H1 (cell line): ENCODE data around the gene MAPK8. TPM values are rescaled to one million over a fixed set of nuclear protein-coding genes. Genes with fewer than 3 reads are reported as not detected.

Experiments used
- CTCF ChIA-PET: fragments of 300-600 bp; sonication (Branson Sonifier 250); formaldehyde crosslinking; loops from one replicate; lab custom pipeline; 2021; ENCODE audit not compliant: partially characterized antibody; lab: Charles Lee
- POLR2A ChIA-PET: fragments of 300-600 bp; sonication (Branson Sonifier 250); formaldehyde crosslinking; loops from one replicate; lab custom pipeline; 2021; ENCODE audit warnings: inconsistent platforms; ENCODE audit not compliant: partially characterized antibody; lab: Charles Lee
- DNase-seq, 2 experiments: peaks; one replicate each; pipeline versions ENCODE4 v3.0.0 to v3.0.0-alpha.2; 2010 to 2022; ENCODE audit warnings: low spot score in 2 of 2, low read depth in 1 of 2, mixed read lengths in 1 of 2
- FAIRE-seq: peaks from 2 replicates; lab custom pipeline; 2011; peaks lifted over from hg19 to GRCh38; lab: Jason Lieb, UNC
- H2AFZ ChIP-seq: 2 replicates; pipeline ENCODE4 v1.8.1; 2012; ENCODE audit warnings: low read length, inconsistent platforms
- H2AK5ac ChIP-seq: 2 replicates; pipeline ENCODE4 v1.6.1; 2013; ENCODE audit warnings: low read depth, low read length
- H2BK120ac ChIP-seq: replicated peaks from 2 replicates; pipeline ENCODE3; 2013; ENCODE audit warnings: low read depth, low read length, inconsistent platforms
- H2BK12ac ChIP-seq: 2 replicates; pipeline ENCODE4 v1.6.1; 2013; ENCODE audit warnings: low read depth, low read length
- H2BK15ac ChIP-seq: 2 replicates; pipeline ENCODE4 v1.6.1; 2013; ENCODE audit warnings: low read length
- H2BK20ac ChIP-seq: 2 replicates; pipeline ENCODE4 v1.6.1; 2013; ENCODE audit warnings: low read length
- H2BK5ac ChIP-seq: 2 replicates; pipeline ENCODE4 v1.6.1; 2013; ENCODE audit warnings: low read depth, low read length
- H3K14ac ChIP-seq: 2 replicates; pipeline ENCODE4 v1.6.1; 2013; ENCODE audit warnings: inconsistent platforms; ENCODE audit not compliant: insufficient read length
- H3K18ac ChIP-seq: 2 replicates; pipeline ENCODE4 v1.6.1; 2013; ENCODE audit warnings: low read length; ENCODE audit errors: extremely low read depth
- H3K23ac ChIP-seq: 2 replicates; pipeline ENCODE4 v1.6.1; 2013; ENCODE audit warnings: inconsistent platforms; ENCODE audit not compliant: insufficient read length
- H3K23me2 ChIP-seq: 2 replicates; pipeline ENCODE4 v1.6.1; 2013; ENCODE audit warnings: low read depth, low read length
- H3K27ac ChIP-seq: 2 replicates; pipeline ENCODE4 v1.6.1; 2011; ENCODE audit warnings: low read depth, low read length, inconsistent platforms
- H3K27me3 ChIP-seq, 4 experiments: replicated peaks in 1 of 4; 1 replicate in 1 of 4; 2 replicates in 3 of 4; pipeline versions ENCODE4 v1.6.1 to v1.8.1; 2011 to 2013; ENCODE audit warnings: low read length in 3 of 4, mild to moderate bottlenecking in 3 of 4, inconsistent platforms in 2 of 4, mixed read lengths in 2 of 4, moderate library complexity in 1 of 4; ENCODE audit not compliant: control insufficient read depth in 3 of 4, insufficient read depth in 3 of 4; ENCODE audit errors: extremely low read depth in 1 of 4
- H3K36me3 ChIP-seq, 4 experiments: 2 replicates each; pipeline versions ENCODE4 v1.6.1 to v1.8.1; 2011 to 2013; ENCODE audit warnings: mild to moderate bottlenecking in 4 of 4, low read length in 3 of 4, moderate library complexity in 2 of 4, control low read depth in 1 of 4, inconsistent platforms in 1 of 4; ENCODE audit not compliant: insufficient read depth in 4 of 4, control insufficient read depth in 2 of 4
- H3K4ac ChIP-seq: replicated peaks from 2 replicates; pipeline ENCODE3; 2013; ENCODE audit warnings: low read length, low read depth, mixed read lengths, inconsistent platforms; ENCODE audit not compliant: insufficient read length
- H3K4me1 ChIP-seq, 4 experiments: replicated peaks in 1 of 4; 1 replicate in 1 of 4; 2 replicates in 3 of 4; pipeline versions ENCODE4 v1.6.1 to v1.8.1; 2011 to 2013; ENCODE audit warnings: low read length in 3 of 4, inconsistent platforms in 2 of 4, mixed read lengths in 1 of 4; ENCODE audit not compliant: insufficient read depth in 4 of 4, control insufficient read depth in 3 of 4
- H3K4me2 ChIP-seq, 2 experiments: 2 replicates each; pipeline versions ENCODE4 v1.6.1 to v1.8.1; 2011 to 2013; ENCODE audit warnings: low read depth in 2 of 2, low read length in 2 of 2, control low read depth in 1 of 2, inconsistent platforms in 1 of 2, mild to moderate bottlenecking in 1 of 2; ENCODE audit not compliant: insufficient read depth in 1 of 2
- H3K4me3 ChIP-seq, 4 experiments: fragments of 200-600, 300-600 bp in 1 of 4; sonication (generic), shearing (Covaris generic), sonication (Bioruptor Twin) in 1 of 4; 2 replicates each; pipeline versions ENCODE4 v1.5.1 to v1.8.1; 2011 to 2016; ENCODE audit warnings: low read length in 4 of 4, low read depth in 3 of 4, control low read depth in 2 of 4, inconsistent platforms in 2 of 4, mild to moderate bottlenecking in 2 of 4, mixed read lengths in 1 of 4, moderate library complexity in 1 of 4; ENCODE audit not compliant: insufficient read depth in 2 of 4; ENCODE audit errors: extremely low read depth in 1 of 4
- H3K56ac ChIP-seq: replicated peaks from 2 replicates; pipeline ENCODE3; 2013; ENCODE audit warnings: low read depth, mild to moderate bottlenecking, mixed read lengths, low read length, inconsistent platforms; ENCODE audit not compliant: insufficient read length
- H3K79me1 ChIP-seq: 2 replicates; pipeline ENCODE4 v1.6.1; 2013; ENCODE audit warnings: low read depth, low read length, control low read depth
- H3K79me2 ChIP-seq, 2 experiments: 2 replicates each; pipeline versions ENCODE4 v1.6.1 to v1.8.1; 2012 to 2013; ENCODE audit warnings: low read length in 2 of 2, mild to moderate bottlenecking in 2 of 2, inconsistent platforms in 1 of 2; ENCODE audit not compliant: insufficient read depth in 2 of 2, control insufficient read depth in 1 of 2
- H3K9ac ChIP-seq, 4 experiments: replicated peaks in 1 of 4; 1 replicate in 1 of 4; 2 replicates in 3 of 4; pipeline versions ENCODE4 v1.6.1 to v1.8.1; 2011 to 2013; ENCODE audit warnings: low read depth in 3 of 4, low read length in 3 of 4, control low read depth in 2 of 4, mild to moderate bottlenecking in 2 of 4, moderate library complexity in 2 of 4, inconsistent platforms in 1 of 4; ENCODE audit errors: extremely low read depth in 1 of 4
- H3K9me3 ChIP-seq, 2 experiments: 2 replicates each; pipeline versions ENCODE4 v1.6.1 to v1.8.1; 2012 to 2013; ENCODE audit warnings: mild to moderate bottlenecking in 2 of 2, moderate library complexity in 2 of 2, control low read depth in 1 of 2, inconsistent platforms in 1 of 2, low read depth in 1 of 2, low read length in 1 of 2, mixed read lengths in 1 of 2; ENCODE audit not compliant: insufficient read depth in 2 of 2
- H4K20me1 ChIP-seq, 2 experiments: replicated peaks in 1 of 2; 2 replicates each; pipeline versions ENCODE3 to v1.8.1; 2011 to 2013; ENCODE audit warnings: inconsistent platforms in 2 of 2, low read length in 2 of 2, mild to moderate bottlenecking in 1 of 2; ENCODE audit not compliant: insufficient read depth in 2 of 2, control insufficient read depth in 1 of 2
- H4K5ac ChIP-seq: 2 replicates; pipeline ENCODE4 v1.6.1; 2013; ENCODE audit warnings: low read length, low read depth, mixed read lengths, inconsistent platforms; ENCODE audit not compliant: insufficient read length
- H4K8ac ChIP-seq: 2 replicates; pipeline ENCODE4 v1.8.0; 2013; ENCODE audit warnings: mild to moderate bottlenecking, moderate library complexity, low read length, inconsistent platforms; ENCODE audit not compliant: insufficient read depth; ENCODE audit errors: extremely low read depth
- H4K91ac ChIP-seq: replicated peaks from 2 replicates; pipeline ENCODE3; 2013; ENCODE audit warnings: low read length, mixed read lengths, inconsistent platforms; ENCODE audit not compliant: insufficient read length
- CEBPB ChIP-seq: IDR thresholded peaks from 2 replicates; pipeline ENCODE4 v1.6.1; 2012; ENCODE audit warnings: low read depth, low read length
- EGR1 ChIP-seq: IDR thresholded peaks from 2 replicates; pipeline ENCODE4 v1.6.1; 2011; ENCODE audit warnings: low read depth, low read length, borderline replicate concordance
- HDAC2 ChIP-seq, 2 experiments: fragments of 300-600 bp in 1 of 2; sonication (generic) in 1 of 2; IDR thresholded peaks; 2 replicates each; pipeline ENCODE4 v1.6.1; 2011 to 2012; ENCODE audit warnings: low read depth in 2 of 2, low read length in 2 of 2, mild to moderate bottlenecking in 2 of 2, moderate library complexity in 2 of 2, borderline replicate concordance in 1 of 2, inconsistent platforms in 1 of 2
- JUN ChIP-seq: IDR thresholded peaks from 2 replicates; pipeline ENCODE4 v1.6.1; 2011; ENCODE audit warnings: low read depth, mild to moderate bottlenecking, improper control_type of control experiment, low read length
- KDM4A ChIP-seq: IDR thresholded peaks from one replicate; pipeline ENCODE4 v1.7.1; 2012; ENCODE audit warnings: low read depth, mild to moderate bottlenecking, moderate library complexity, low read length, inconsistent platforms; ENCODE audit not compliant: severe bottlenecking
- KDM5A ChIP-seq: fragments of 200-600 bp; IDR thresholded peaks from 2 replicates; pipeline ENCODE4 v1.7.1; 2012; ENCODE audit warnings: mild to moderate bottlenecking, low read length, inconsistent platforms, mixed read lengths
- POLR2A ChIP-seq, 2 experiments: IDR thresholded peaks; 1 replicate in 1 of 2; 2 replicates in 1 of 2; pipeline ENCODE4 v1.6.1; 2011; ENCODE audit warnings: low read depth in 2 of 2, low read length in 2 of 2, mild to moderate bottlenecking in 2 of 2; ENCODE audit errors: control extremely low read depth in 1 of 2
- SIRT6 ChIP-seq: IDR thresholded peaks from one replicate; pipeline ENCODE4 v1.7.1; 2012; ENCODE audit warnings: low read length, inconsistent platforms
- TBP ChIP-seq: IDR thresholded peaks from 2 replicates; pipeline ENCODE4 v1.6.1; 2011; ENCODE audit warnings: low read depth, low read length, improper control_type of control experiment
- TCF12 ChIP-seq: IDR thresholded peaks from 2 replicates; pipeline ENCODE4 v1.6.1; 2011; ENCODE audit warnings: low read depth, mild to moderate bottlenecking, low read length
- WGBS, 2 experiments: shearing (Covaris generic) in 1 of 2; methylation state at CpG; one replicate each; pipeline versions ENCODE4 v1.1.6 to v1.1.7; 2013 to 2015; ENCODE audit warnings: low lambda C conversion rate in 2 of 2, mixed read lengths in 2 of 2, inconsistent platforms in 1 of 2, low coverage in 1 of 2, missing lambda C conversion rate in 1 of 2; ENCODE audit not compliant: insufficient replicate concordance in 2 of 2, insufficient coverage in 1 of 2, insufficient read length in 1 of 2; ENCODE audit errors: extremely low coverage in 1 of 2, missing lambda C conversion rate in 1 of 2; 5-methylcytosine and 5-hydroxymethylcytosine counted together
- polyA plus RNA-seq, 7 experiments: library from polyadenylated mRNA; depleted of rRNA in 3 of 7; stranded (reverse) in 5 of 7; unstranded in 2 of 7; fragments of >200 nt in 5 of 7; fragments of 200-250 nt in 2 of 7; gene quantifications; 1 replicate in 5 of 7; 2 replicates in 1 of 7; 4 replicates in 1 of 7; pipeline versions ENCODE4 v1.2.1 to v1.2.3, GENCODE V29; 2011 to 2013; ENCODE audit warnings: missing spikeins in 2 of 7, mixed read lengths in 2 of 7
- total RNA-seq: library from RNA; stranded (reverse); fragmentation: NEBNext Ultra II Directional; extraction: Animal tissue kit (Norgen Biotek cat#: 25700); gene quantifications from 2 replicates; pipeline ENCODE4 v1.2.1, GENCODE V29; 2021

Gene MAPK8
- total and polyA plus RNA-seq, 2 of the 8 experiments (the other 6 are each of a cell fraction or from before 2014, with no cell fraction given) = 23.3 to 71.3 TPM

DNA sequence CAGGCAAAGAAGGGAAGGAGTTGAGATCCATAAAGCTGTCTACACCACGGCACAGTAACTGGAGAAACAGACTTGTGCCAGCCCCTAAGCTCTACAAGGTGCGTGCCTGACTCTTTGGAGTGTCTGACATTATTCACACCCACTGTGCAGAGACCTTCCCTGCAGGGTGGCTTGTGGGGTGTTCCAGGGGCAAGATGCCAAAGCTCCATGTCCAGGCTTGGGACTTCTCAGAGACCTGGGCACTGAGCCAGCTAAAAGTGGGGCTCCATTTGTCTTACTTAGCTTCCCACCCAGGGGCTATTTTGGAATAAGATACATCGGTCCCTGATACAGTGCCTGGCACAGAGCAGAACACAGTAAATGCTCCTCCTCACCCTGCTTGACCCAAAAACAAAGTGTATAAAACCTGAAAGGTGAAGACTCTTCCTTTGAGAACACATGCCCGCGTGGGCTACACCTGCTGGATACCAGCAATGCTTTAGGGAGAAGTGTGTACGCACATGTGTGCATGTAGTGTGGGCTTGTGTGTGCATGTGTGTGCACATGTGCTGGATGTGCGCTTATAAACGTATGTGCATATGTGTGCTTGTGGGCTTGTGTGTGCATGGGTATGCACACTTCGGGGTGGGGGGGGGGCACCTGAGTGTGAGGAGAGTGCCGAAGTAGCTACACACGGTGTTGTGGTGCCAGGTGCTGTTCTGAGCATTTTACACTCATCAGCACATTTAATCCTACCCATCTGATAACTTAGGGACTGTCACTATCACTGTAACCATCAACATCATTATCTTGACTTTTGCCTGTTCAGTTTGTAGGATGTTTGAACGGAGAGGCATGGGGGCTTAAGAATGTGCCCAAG is 155.4 kb downstream of the MAPK8 start:
- FAIRE-seq = no peak
- Histone ChIP-seq H4K91ac (no peak overlapping the region), H3K36me3 (no peaks in the 10 kb centered on the region), H2BK20ac (no peak overlapping the region), H4K8ac (no peak overlapping the region), H3K56ac (no peak overlapping the region), H3K9ac (no peak overlapping the region), H3K4me3 (no peak overlapping the region), H3K23me2 (peaks cover 4% of the 10 kb centered on the region; the same call in 1 of the 2 replicates), H2BK120ac (no peak overlapping the region), H3K14ac (no peak overlapping the region), H3K27ac (no peak overlapping the region), H3K79me2 (no peaks in the 10 kb centered on the region), H3K23ac (no peak overlapping the region), H2BK12ac (no peak overlapping the region), H2AFZ (no peak overlapping the region), H3K9me3 (no peaks in the 10 kb centered on the region), H3K27me3 (peaks cover 0 to 10% (median 6%) of the 10 kb centered on the region in 4 experiments; a peak in 4 of 7 replicates), H2AK5ac (no peak overlapping the region), H3K4ac (no peak overlapping the region), H3K18ac (no peak overlapping the region), H2BK15ac (no peak overlapping the region), H4K20me1 (peaks cover 0 to 7% of the 10 kb centered on the region in 2 experiments), H2BK5ac (no peak overlapping the region), H3K4me1 (peaks cover 0 to 17% (median 8%) of the 10 kb centered on the region in 4 experiments; a peak in 3 of 7 replicates), H3K79me1 (no peaks in the 10 kb centered on the region; the same call in 1 of the 2 replicates), H4K5ac (no peak overlapping the region), H3K4me2 (no peak overlapping the region)
- TF ChIP-seq TBP (no peak), TCF12 (no peak), JUN (no peak), SIRT6 (no peak), KDM4A (no peak), POLR2A (IDR thresholded peaks at IDR 0.05; ENCODE audit: control extremely low read depth in 1 of 2, low read depth in 2 of 2, low read length in 2 of 2) (no peak), KDM5A (no peak), CEBPB (no peak), EGR1 (no peak), HDAC2 (IDR thresholded peaks at IDR 0.05; ENCODE audit: borderline replicate concordance in 1 of 2, low read depth in 2 of 2, low read length in 2 of 2) (no peak)
- CTCF ChIA-PET = interaction anchor here (0.7 to 12.6 kb wide), 6 partner anchors 16 to 465 kb away, joined by 3 to 112 read pairs (median 4); no protein-coding TSS in a partner anchor
- POLR2A ChIA-PET = no interaction called here
- no peak for DNase-seq
- WGBS, 2 experiments = 96% methylated on average over 10 of the region's 12 CpGs; no CpG with 5 or more reads in 1 of the 2 experiments
